Subcutaneous preadipocyte (primary cell): ENCODE data around the gene RPS14. TPM values are rescaled to one million over a fixed set of nuclear protein-coding genes. Genes with fewer than 3 reads are reported as not detected.

Experiments used
- total RNA-seq: library from RNA; depleted of rRNA; stranded (reverse); fragments of >200 nt; gene quantifications from 2 replicates; pipeline ENCODE4 v1.2.3, GENCODE V29; 2012

RPS14 gene
- total RNA-seq, result 1,816 and 6,180 TPM in 2 replicates

GRCh38 chr5:150449517-150450339, at the start of gene RPS14:
RPS14 (minus strand) TSS chr5:150449739; CDS start chr5:150447733, 2,006 bp downstream.

GRCh38 chr5:150412319-150413175, 37.0 kb downstream of the RPS14 start, which contains the start of gene CD74:
CD74 (minus strand) TSS chr5:150412910; CDS start chr5:150412749, 161 bp downstream.

Other genes starting within 250 kb of the RPS14 start
- gene CAMK2A, start 160.0 kb downstream of the RPS14 start, total RNA-seq, result 0.20 and 0.73 TPM in 2 replicates
- gene ARSI, start 146.8 kb downstream of the RPS14 start, total RNA-seq, result 2.0 and 2.2 TPM in 2 replicates
- gene TCOF1, start 92.0 kb downstream of the RPS14 start, total RNA-seq, result 20.2 and 34.0 TPM in 2 replicates
- gene CD74, start 36.8 kb downstream of the RPS14 start, total RNA-seq, result 0.37 and 0.98 TPM in 2 replicates
- gene NDST1, start 58.4 kb upstream of the RPS14 start, total RNA-seq, result 38.9 and 45.4 TPM in 2 replicates
- 0.98 and 1.5 TPM in 2 replicates for gene SYNPO, start 190.9 kb upstream of the RPS14 start, total RNA-seq
- gene MYOZ3, start 211.5 kb upstream of the RPS14 start, total RNA-seq, result 0.39 TPM in 1 of 2 replicates, not detected in the other